UCSD-AML1 (cell line): Measurements from ENCODE around the gene SLC4A5.

ENCODE experiments used
- DNase-seq: peaks from one replicate; lab custom pipeline; 2025; ENCODE audit not compliant: unreplicated experiment; lab: John Stamatoyannopoulos, UW

The SLC4A5 gene

DNA sequence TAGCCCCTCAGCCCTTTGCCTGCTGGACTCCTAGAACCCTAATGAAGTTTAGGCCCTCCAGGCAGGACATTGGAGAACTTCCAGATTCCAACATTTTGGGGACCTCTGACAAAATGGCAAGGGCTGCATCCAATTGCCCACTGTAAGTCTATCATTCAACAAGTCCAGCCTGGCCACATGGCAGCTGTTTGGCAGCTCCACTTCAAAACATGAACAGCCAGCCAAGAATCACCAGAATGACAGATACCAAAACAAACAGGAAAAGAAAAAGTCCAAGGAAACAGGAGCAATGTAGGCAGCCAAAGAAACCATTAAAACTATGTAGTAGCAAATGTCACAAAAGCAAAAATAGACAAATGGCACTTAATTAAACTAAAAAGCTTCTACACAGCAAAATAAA lies 25.5 kb downstream of the SLC4A5 start:
- no peak for DNase-seq

DNA sequence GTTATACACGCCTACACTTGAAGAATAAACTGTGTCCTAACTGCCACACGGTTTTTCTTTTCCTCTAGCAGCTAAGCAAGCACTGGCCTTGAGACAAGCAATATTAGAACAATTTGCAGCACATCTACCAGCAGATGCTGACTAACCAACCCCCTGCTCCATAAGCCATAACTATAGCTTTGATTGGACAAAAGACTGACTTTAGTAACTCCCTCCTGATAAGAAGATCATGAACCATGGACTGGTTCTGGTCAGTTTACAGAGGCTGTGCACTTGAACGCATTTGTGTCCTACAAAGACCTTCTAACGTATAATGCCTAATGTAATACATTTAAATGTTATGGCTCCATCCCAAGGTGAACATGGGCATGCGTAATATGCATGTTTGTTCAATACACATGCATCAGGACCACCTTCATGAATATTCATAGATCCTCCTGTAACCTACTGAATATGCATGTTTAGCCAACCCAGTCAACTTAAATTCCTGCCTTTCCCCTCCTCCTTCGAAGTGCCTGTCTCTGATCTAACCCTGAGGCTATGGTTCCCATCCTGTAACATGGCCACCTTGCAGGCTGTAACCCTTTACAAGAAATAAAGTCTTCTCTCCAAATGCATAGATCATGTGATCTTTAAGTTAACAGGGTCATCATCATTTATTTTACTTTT lies 26.5 kb downstream of the SLC4A5 start:
- DNase-seq = no peak

DNA sequence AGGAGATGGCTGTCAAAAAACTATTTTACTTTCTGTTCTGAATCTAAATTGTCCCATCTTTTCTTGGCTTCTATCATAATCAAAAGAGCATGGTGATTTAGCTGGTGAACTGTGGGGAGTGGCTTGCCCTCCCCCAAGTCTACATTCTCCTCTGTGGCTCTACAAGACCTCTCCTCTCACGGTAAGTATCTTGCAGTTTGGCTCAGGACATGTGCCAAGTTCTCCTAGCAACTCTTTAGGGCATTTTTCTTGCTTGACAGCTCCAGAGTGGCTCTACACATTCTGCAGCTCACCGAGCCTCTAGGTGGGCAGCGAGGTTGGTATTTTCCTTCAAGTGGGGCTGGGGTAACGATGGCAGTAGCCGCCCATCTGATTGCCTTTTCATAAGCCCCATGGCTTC lies 29.1 kb downstream of the SLC4A5 start:
- DNase-seq = no peak

DNA sequence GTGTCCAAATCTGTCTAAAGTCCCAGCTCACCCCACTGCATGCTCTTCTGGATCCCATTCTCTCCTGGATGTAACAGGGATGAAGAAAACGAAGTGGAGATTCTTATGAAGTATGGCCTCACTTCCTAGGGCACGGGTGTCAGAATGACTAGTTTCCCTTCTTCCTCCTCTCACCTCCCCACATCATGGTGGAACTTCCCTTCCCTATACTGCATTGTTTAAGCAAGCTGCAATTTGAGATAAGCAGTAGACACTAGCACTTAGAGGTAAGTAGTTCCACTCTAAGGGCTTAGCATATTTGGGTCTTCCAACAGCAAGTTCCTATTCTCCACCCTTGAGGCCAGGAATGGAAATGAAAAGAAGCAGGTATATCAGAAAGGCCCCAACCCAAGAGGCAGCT lies 29.7 kb downstream of the SLC4A5 start:
- no peak for DNase-seq

DNA sequence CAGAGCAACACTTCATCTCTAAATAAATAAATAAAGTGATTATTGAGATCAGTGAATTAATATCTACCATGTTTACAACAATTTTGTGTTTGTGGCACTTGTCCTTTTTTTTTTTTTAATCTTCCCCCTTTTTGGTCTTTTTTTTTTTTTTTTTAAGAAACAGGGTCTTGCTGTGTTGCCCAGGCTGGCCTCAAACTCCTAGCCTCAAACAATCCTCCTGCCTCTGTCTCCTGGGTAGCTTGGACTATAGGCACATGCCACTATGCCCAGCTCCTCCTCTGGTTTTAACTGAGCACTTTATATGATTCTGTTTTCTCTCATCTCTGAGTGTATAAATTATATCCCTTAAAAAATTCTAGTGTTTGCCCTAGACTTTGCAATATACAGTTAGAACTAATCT lies 30.3 kb downstream of the SLC4A5 start:
- no peak for DNase-seq

DNA sequence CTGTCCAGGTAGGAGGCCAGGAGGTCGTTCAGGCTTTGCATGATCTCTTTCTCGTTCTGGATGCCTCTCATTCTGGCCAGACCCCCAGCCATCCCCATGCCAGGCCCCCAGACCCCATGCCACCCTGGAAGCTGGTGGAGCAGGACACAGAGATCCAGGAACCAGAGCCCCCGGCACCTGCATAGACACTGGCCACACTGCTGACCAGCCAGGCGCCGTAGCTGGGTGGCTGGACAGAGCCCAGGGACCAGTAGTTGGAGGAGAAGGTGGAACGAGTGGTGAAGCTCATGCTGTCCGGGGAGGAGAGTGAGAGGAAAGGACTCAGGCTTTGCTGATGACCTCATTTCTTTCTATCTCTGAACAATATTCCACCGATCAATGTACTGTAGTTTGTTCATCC lies 35.5 kb downstream of the SLC4A5 start:
- DNase-seq = no peak

DNA sequence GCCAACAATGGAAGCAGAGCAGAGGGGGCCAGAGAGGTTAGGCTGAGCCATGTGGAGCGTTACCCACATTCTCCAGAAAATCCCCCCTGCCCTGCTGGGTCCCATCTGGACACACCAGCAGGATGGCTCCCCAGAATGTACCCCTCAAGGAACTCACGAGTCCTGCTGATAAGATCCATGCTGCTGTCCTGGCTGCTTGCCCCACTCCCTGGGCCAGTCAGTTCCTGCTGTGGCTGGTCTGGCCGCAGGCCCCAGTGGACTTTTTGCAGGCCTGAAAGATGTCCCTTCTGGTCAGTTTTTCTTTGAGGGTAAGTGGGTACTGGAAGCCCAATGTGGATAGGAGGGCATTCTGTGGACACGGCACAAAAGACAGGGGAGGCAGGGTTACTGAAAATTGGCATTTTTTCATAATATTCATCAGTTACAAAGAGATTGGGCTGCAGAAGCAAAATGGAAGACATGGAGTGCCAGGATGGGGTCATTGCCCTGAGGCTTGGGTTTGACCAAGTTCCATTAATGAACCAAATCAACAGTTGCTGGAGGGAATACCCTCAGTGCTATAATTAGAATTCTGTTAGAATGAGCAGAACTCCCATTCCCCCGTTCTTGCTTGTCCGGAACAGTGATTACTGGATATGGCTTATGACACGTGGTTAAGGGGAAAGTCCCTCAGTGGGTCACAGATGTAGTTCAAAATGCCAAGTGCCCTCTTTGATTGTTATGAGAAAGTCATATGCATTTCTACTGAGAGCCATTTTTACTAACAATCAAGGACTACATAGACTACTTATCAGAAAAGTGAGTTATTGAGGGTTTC lies 38.7 kb downstream of the SLC4A5 start:
- no peak for DNase-seq

DNA sequence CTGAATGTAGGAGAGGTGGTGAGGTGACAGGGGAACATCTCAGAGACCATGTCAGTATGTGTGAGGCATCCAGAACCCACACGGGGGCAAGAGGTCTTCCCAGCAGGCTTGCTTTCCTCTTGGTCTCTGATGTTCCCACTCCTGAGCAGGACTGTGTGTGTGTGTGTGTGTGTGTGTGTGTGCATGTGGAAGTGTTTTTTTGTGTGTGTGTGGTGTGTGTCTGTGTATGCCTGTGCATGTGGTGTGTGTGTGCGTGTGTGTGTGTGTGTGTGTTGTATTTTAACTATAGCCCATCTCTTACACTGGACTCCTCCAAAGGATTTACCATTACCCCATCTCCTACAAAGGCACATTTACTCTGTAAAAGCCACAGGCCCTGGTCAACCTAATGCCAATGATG lies 40.4 kb downstream of the SLC4A5 start:
- DNase-seq = no peak

DNA sequence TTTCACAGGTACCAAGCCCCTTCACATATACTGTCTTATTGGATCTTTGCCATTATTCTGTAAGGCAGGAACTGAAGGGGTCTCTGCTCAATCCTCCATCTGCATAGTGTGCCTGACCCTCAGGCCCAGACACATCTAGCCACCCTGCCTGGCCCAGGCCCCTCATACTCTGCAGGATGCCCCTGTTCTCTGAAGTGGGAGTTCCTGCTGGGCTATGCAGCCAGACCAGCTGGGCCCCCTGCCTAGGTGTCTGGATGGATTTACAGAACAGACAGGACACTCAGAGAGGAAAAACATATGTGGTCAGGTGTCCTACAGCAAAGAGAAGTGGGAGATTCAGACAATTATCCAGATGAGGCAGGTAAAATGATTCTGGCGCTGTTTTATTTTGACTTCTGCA lies 42.0 kb downstream of the SLC4A5 start:
- no peak for DNase-seq

DNA sequence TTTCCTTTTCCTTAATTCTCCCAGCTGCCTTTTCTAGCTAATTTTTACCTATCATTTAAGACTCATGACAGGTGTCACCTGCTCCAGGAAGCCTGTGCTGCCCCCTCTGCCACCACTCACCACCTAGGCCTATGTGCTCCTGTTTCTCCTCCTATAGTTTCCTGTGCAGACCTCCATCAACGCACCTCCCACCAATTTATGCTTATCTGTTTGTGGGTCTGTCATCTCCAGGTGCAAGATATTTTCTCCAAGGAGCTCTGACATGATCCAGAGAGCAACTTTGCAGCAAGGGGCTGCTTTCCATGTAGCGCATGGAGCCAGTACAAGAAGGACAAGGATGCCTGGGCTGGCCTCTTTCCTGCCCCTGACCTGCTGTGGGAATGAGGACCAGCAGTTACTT lies 42.7 kb downstream of the SLC4A5 start:
- DNase-seq = no peak

DNA sequence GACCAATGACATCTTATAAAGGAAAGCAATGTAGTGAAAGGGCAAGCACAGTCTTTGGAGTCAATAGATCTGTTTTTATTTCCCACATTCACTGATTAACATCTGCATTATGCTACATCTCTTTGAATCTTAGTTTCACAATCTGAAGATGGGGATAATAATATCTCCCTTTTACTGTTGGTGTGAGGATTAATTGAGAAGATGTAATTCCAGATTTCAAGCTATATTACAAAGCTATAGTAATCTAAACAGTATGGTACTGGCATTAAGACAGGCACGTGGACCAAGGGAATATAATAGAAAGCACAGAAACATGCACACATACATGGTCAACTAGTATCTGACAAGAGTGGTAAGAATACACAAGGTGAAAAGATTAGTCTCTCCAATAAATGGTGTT lies 45.3 kb downstream of the SLC4A5 start:
- no peak for DNase-seq

DNA sequence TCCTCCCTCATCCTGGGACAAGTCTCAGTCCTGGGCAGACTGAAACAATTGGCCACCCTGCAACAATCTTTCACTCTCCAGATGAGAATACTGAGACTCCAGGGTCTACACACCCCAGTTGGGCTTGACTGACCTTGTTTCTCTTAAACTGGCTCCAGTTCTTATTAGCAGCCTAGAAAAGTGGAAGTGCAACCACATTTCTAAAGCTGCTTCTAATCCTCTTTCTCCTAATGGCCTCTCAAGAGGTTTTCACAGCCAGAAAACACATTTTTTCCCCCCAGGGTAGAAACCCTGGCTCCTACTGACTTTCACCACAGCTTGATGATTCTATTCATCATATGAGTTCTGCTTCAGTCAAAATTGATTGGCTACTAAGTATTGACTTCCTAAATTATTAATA lies 45.8 kb downstream of the SLC4A5 start:
- no peak for DNase-seq

DNA sequence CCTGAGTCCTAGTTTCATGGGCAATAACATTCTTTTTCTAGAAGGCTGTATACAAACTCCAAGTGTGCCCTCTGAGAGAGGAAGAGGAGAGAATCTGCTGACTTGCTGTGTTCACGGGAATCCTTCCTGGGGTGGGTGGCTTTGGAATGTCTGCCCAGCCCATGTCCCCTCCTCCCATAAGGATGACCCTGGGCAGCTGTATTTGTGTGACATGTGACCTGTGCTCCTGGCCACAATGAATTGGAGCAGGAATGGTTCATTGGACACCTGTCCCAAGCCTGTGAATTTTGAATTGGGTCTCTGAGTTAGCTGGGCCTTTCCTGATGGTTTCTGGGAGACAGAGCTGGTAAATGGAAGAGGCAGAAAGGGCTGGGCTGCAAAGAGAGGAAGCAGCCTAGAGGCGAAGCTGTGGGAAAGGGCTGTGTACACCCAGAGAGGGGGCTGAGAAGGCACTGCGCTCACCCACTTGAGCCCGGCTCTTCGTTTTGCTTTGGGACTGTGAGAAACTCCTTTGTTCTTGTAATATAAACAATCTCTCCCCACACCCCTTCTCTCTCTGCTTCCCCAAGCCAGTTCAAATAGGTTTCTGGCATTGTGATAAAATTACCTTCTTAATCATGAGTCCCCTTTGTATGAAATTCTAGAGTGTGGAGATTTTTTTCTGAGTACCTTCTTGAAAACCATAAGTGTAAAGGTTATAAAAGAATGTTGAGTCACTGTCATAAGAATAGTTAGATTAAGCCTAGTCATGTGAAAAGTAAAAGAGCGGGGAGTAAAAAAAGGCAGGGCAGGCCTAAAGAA lies 49.8 kb downstream of the SLC4A5 start:
- DNase-seq = no peak

DNA sequence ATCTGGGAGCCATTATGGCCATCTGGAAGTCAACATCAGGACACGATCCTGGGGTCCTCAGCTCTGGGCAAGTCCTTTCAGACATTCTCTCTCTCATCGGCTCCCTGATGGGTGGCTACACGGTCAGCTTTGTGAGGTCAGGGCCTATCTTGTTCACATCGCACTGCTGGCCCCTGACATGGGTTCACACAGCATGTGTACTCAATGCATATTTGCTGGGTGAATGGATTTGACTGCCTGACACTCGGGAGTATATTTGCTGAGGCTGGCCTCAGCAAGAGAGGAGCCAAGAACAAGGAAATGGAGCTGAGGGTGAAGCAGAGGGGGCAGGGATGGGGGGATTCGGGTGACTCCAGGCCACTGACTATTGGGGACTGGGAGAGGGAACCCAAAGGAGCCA lies 50.5 kb downstream of the SLC4A5 start:
- DNase-seq = no peak

DNA sequence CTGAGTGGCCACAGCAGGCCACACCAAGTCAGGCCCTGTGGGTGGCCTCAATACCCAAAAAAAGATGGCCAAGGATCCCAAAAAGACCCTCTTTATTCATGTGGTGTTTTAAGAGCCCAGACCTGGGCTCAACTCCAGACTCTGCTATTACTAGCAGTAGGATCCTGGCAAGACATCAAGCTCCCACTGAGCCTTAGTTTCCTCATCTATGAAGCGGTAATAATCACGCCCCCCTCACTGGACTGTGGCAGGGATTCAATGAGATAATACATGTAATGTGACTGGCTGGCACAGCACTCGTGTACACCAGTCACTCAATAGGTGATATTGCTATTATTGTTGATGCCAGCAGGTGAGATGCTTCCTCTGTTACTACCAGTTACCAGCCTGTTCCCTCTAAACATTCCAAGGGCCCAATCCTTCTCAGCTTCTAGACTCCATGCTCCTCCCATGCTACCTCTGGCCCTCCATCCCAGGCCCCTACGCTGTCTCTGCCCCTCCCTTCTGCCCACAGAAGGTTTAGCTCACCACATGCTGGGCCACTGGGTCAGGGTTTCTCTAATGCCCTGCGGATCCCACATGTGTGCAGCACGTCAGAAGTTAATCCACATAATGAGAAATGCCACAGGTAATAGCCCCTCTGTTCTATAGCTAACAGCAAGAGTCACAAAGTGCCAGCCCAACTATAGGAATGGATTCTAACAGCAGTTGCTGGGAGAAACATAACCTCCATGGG lies 51.2 kb downstream of the SLC4A5 start:
- no peak for DNase-seq

DNA sequence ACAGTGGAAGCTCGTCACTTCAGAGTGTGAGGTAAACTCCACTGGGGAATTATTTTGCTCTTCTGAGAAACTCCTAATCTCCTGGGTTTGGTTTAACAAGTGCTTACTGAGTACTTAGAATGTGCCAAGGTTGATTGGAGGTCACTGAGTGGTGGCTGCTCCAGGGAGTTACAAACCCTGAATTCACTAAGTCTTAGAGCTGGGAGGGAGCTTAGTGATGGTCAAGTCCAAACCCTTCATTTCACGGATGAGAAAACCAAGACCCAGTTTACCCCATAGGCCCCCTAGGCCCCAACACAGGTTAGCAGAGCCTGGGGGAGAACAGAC lies 52.0 kb downstream of the SLC4A5 start:
- no peak for DNase-seq

DNA sequence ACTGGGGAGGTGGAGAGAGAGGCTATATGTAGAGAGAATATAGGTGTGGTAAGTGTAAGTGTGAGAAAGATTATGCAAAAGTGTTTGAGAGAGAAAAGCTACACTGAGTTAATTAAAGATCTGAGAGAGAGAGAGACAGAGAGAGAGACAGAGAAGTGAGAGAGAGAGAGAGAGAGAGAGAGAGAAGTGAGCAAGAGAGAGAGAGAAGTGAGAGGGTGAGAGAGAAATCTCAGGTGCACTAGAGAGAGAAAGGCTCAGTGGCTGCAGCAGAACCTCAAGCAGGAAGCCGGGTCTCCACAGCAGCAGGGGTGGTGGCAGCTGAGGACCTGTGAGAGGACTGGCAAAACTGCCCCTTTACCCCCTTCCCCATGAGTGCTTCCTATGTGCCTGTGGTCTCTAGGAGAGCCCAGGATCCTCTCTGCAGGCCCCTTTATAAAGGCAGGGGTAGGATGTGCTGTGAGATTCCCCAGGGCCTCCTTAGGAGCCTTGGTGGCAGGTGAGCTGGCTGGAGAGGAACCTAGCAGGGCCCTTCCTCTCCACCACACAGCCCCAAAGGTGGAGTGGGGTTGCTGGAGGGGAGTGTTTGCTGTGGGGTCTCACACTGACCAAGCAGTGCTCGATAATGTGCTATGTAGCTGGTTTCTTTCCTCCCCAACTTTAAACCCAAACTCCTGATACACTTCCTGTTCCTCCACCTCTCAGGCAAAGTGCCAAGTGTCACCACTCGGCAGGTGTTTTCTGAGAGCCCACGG lies 52.6 kb downstream of the SLC4A5 start:
- DNase-seq = no peak

DNA sequence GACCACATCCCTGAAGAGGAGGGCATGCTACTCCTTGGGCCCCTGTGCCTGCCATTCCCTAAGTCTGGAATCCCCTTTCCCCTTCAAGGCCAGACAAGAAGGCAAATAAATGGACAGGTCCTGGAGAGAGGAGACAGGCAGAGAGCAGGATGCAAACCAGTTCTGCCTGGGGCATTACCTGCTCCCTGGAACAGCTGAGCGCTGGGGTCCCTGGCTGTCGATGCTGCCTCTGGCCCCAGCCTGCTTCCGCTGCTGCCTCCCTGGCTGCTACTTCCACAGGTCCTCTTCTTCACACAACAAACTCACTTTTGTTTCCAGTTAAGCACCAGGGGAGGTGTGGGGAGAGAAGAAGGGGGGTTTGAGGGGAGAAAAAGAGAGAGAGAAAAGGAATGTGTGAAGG lies 53.1 kb downstream of the SLC4A5 start:
- no peak for DNase-seq

DNA sequence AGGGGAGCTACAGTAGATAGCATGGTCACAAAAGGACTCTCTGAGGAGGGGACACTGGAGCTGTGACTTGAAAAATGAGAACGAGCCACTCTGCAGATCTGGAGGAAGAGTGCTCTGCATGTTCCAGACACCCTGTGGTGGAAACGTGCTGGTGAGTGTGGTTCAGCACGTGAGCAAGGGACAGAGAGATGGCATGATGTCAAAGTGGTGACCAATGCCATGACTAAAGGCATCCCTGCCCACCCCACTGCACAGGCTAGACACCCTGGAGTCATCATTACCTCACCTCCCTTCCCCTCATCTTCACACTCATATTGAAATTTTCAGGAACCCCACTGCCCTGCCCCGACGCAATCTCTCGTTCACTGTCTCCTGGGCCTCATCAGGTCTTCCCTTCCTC lies 56.5 kb downstream of the SLC4A5 start:
- DNase-seq = no peak

DNA sequence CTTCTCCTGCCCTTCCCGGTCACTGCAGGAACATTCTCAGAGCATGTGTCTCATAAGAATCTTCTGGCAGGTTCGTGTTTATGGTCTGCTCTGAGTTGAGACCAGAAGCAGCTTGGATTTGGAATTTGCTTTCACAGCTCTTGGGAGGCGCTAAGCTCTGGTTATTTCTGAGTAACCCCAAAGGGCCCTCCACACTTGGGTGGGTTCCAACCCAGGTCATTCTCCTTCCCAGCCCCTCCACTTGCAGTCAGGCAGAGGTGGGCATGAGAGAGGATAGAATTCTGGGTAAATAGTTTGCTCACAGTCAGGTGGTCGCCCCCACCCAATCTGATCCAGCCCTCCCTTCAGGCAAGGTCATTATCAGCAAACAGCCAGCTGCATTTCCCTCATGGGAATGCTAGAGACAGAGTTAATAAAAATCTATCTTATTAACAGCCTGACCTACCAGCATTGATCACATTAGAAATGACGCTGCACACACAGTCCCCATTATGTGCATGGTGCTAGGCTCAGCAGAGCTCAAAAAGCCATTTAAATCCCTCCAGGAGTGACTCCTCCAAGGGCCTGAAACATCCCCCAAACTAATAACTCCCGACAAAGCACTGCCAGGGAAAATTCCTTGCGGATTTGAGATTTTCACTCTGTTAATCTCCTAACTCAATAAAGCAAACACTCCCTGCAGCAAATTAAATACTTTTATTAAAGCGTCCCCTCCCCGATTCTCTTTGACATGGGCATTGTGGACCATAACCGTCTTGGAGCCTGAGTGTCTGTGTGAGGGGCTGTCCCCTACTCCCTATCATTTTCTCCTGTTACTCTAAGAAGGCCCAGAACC lies 61.9 kb downstream of the SLC4A5 start:
- DNase-seq = no peak
